GM18508 (cell line): Measurements from ENCODE around the gene OXER1.

Source experiments
- ATAC-seq: cut with Tn5 transposase; IDR thresholded peaks from one replicate; pipeline ENCODE4 v1.9.1; 2021; ENCODE audit warnings: moderate number of reproducible peaks; ENCODE audit not compliant: insufficient read depth, unreplicated experiment

OXER1 gene

DNA sequence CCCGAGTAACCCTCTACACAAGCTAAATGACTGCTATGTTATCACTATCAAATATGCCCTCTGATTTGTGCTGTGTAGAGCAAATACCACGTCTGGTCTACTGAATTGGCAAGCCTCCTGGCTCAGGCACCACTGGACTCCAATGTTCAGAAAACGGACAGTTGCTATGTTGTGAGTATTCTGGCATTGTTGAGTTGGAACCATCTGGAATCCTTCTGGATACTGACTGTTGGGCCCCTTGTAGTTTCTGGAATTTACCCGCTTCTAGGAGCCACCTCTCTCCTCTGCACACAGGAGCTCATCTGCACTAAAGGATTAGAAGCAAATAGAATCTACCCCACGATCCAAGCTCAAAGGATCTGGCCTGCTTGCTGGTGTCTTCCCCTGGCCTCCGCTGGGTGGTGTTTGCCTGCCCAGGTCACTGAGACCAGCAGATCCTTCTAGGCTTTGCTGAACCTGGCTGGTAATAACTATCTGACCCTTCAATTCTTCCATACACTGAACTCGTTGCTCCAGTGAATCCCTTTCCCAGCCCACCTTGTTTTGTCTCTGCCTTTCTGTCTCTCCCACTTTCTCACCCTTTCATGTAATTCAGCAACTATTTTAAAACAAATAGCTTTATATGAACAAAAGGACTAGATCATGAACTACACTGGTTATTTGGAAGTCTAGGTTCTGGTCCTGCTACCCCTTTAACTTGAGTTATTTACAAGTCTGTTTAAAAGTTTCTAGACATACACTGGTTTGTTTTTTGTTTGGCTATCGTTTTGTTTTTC, 30.5 kb upstream of the OXER1 start:
- ATAC-seq, result no peak

DNA sequence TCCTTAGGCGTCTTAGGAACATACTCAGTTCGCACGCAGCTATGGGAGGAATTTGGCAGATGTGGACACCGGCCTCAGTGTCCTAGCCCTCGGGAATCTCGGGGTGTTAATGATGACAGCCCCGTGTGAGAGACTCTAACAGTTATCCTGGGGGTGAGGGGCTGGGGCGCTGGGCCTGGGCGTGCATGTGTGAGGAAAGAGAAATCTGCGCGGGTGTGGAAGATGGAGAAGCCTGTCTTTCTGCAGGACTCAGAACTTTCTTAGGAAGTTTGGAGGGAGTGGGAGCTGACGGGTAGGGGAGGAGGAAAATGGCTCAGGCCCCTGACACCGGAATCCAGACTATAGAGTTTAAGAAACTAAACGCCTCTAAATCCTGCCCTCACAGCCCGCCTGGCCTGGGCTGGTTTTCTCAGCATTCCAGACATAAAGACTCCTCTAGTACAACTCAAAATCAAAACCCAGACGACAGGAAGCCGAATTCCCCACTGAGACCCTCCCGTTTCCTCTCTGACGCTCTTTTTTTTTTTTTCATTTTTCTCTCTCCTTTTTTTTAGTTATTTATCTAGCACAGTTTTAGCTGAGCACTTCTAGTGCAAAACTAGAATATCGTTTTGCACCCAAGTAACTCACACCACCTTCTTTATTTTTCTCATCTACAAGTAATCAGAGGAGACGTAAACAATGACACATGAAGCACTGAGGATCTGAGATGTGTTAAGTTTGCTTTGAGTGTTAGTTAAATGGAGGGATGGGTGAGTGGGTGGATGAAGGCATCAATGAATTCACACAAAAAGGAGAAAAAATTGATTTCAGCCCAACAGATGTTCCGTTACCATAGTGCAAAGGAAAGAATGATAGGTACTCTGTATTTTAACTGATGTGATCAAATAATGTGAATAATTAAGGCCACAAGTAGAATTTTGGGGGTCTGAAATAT, 29.7 kb upstream of the OXER1 start:
- no peak for ATAC-seq

DNA sequence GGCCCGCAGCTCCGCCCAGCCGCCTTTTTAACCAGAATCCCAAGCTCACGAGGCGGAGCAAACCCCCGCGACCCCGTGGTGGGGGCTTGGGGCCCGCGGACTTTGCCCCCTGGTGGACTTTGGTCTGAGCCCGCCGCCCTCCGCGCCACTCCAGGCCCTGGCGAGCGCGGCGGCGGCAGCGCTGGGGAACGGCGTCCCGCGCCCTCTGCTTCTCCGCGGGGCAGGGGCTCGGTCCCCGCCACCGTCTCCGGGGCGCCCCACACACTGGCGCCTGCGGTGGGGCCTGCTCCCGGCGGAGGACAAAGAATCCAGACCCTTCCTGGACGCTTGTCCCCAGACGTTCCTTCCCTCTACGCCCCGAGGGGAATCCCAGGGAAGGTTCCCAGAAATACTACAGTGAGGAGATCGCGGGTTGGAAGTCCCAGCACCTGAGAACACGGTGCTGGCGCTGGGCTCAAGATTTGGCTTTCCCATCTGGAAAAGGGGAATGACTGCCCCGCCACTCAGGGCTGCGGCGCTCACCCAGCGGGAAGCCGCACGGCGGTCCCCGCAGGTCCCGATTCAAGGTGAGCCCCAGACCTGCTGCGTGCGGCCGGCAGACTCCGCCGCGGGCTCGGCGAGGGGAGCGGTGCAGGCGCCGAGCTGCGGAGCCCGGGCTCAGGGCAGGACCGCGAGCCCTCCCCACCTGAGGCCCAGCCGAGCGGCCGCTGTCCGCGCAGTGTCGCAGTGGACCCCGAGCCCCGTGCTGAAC, 28.8 kb upstream of the OXER1 start, which contains the start of gene HAAO:
HAAO (minus strand) TSS at position 1 of the 751 bp plus-strand sequence. CDS start 47 bp downstream, outside the sequence.
- no peak for ATAC-seq

DNA sequence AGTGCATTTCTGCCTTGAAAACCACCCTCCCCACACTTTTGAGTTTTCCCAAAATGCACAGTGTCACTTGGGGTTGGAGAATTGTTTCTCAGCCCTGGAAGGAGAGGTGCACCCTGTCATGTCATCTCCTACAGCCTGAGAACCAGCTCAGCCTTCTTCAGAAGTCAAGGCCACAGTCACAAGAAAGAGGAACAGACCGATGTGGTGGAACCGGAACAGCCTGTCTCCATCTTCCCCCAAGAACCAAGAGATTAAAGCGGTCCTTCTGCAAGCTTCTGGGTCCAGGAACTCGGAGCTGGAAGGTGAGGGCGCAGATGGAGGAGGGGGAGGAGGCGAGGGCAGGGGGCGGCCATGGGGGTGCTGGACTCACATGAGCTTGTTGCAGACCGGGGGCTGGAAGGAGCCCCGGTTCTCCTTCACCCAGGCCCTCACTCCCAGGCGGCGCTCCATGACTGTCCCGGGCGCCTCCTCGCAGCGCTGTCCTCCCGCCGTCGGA, 28.2 kb upstream of the OXER1 start:
- ATAC-seq, result no peak

DNA sequence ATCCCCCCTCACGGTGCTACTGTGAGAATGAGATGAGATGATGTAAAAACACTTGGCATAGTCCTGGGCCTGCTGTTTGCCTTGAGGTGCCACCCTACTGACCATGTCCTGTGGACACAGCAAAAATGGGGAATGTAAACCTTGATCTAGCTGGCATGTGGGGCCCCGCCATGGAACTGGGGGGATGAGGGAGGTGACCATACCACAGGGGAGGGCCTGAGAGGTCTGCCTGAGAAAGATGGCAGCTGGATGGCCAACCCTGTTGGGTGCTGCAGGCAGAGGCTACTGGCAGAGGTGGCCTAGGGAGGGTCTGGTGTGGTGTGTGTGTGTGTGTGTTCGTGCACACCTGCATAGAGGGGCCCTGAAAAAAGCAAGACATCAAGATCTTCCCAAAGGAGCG, 27.7 kb upstream of the OXER1 start:
- no peak for ATAC-seq

DNA sequence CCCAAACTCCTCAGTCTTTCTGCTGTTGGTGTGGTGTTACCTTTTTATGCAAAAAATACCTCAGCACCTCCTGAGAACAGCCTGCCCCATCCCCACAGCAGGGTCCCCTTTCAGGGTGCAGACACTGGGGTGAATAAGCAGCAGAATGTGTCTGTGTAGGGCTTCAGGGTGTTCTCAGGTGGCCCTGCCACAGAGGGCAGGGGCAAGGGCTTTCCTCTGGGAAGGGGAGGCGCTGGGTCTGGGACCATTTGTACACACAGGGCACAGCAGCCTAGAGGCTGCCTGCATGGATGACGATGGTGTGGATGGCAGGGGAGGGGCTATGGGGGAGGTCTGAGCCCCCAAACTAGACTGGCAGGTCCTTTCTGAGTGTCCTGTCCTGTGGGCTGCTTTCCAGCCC, 25.8 kb upstream of the OXER1 start:
- ATAC-seq, result no peak

DNA sequence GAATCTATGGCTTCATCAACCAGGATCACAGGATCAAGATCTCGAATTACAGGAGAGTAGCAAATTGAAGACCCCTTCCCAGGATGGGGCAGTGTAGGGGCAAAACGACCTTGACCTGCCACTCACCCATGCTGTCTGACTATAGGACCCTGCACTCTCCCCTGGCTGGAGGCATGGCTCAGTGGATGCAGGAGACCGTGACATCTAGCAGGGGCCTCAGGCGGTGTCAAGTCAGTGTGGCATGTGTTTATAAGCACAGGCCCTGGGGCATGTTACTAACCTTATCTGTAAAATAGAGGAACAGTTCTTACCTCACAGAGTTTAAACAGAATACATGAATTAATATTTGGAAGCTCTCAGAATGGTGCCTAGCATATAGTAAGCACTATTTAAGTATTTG, 24.9 kb upstream of the OXER1 start:
- no peak for ATAC-seq

DNA sequence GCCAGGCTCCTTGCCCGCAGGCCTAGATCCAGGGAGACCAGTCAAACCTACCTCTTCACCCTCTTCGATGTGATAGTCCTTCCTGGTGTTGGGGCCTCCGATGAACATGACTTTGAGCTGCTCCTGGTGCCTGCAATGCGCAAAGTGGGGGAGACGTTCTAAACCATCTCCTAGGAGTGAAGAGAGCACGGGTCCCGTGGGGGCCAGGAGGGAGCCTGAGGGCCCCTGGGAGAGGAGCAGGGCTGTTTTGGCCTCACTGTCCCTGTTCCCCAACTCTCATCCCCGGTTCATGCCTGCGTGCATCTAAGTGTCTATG, 24.5 kb upstream of the OXER1 start:
- no peak for ATAC-seq

DNA sequence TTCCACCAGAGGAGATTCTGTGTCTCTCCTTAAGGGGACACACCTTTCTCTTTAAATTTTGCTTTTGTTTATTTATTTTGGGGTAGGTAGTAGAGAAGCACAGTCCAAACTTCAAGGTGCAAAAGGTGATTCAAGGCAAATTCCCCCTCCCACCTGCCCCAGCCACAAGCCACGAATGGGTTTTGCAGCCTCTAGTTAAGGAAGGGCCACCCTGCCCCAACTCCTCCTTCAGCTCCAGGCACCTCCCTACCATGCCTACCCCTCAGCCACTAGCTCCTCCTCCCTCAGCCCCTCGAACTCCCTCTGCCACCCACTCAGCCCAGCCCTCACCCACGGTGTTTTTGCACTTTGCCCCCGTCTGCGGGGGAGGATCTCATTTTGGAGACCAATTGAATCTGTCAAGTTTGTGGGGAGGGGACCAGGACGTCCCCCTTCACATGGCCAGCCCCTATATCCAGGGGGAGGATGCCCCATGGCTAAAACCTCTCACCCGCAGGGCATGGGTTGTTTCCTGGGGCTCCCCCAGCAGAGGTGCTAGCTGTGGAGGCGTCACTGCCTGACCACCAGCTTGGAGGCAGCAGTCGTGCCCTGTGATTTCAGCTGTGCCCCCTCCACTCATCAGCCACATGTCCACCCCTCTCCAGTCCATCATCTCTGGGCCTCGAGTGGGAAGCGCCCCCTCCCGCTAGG, 24.0 kb upstream of the OXER1 start:
- no peak for ATAC-seq

DNA sequence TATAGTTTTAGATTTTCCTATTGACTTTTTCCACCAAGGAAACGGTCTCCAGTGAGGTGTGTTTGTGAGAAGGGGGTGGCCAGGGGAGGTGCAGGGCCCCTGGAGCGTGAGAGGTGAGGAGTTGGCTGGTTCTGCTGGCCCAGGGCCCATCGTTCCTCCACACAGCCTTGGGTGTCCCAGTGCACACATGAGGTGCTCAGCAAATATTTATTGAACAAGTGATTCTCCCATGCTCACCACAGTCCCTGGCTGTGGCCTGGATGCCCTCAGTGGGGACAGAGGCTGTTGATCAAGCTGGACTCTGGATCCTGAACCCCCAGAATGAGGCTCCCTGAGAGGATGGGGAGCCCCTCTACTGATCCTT, 23.5 kb upstream of the OXER1 start:
- ATAC-seq, result no peak

DNA sequence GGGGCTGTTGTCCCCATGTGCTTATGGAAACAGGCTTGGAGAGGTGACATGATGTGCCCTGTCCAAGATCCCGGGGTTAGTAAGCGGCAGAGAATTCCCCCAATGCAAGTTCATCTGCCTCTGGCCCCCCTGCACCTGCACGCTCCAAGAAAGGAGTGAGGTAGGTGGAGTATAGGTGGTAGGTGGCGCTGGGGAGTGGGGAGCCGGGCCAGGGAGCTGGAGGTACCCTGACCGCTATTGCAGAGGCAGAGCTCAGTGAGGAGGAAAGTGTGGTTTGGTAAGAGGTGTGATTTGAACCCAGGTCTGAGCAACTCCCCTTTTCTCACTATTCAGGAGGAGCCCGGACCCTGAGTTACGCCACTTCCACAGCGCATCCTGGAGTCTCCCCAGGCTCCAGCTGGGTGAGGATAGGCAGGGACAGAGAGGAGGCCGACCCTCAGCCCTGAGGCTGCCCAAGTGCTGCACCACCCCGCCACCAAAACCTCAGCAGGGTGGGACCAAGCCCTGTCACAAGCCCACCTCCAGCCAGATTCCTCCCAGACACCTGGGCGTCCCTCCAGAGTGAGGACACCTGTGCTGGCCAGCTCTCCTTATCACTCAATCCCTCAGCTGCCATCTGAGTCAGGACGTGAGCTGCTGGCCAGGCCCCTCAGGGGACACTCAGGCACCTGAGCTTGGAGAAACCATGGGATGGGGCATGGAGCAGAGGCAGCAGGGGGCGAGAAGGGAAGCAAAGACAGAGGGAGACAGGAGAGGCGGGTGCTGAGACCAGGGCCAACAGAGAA, 22.8 kb upstream of the OXER1 start:
- ATAC-seq, result no peak

DNA sequence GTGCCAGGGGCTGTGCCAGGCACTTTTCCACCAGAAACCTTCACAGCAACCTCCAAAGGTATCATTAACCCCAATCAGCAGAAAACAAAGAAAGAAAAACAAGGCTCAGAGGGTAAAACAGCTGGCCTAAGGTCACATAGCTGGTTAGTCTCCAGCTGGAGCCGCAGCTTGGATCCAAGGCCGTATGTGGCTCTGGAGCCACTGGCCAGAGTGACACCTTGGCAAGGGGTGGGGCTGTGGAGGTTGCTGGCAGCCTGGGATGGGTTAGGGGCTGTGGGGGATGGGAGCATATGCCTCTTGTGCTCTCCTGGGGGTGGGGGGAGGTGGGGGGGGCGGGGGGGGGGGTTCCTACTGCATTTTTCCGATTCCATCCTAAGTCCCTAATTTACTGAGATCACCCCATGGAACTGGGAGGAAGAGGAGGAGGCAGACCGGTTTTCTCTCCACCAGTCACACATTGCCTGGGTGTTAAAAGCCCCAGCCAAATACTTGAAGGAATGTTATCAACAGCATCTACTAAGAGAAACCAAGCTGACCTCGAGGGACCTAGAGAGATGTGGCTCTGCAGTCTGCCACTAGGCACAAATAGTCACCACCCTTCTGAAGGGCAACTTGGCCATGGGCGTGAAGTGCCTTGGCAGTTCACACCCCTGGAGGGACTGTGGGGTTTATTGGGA, 20.4 kb upstream of the OXER1 start:
- no peak for ATAC-seq

DNA sequence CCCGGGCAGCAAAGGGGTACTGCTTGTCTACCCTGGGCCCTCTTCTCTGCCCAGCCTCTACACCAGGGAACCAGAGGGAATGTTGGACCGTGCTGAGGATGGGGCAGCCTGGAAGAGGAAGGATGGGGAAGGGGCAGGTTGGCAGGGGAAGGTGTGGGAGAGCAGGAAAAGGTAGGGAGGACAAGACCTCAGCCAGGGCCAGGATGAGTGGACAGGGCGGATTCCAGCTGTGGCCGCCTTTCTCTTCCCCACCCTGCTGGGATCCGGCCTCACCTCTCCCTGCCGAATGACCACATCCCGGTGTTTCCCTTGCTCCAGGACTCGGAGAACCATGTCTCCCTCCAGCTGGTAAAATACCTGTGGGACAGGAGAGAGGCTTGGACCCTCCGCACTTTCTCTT, 19.6 kb upstream of the OXER1 start:
- ATAC-seq, result no peak

DNA sequence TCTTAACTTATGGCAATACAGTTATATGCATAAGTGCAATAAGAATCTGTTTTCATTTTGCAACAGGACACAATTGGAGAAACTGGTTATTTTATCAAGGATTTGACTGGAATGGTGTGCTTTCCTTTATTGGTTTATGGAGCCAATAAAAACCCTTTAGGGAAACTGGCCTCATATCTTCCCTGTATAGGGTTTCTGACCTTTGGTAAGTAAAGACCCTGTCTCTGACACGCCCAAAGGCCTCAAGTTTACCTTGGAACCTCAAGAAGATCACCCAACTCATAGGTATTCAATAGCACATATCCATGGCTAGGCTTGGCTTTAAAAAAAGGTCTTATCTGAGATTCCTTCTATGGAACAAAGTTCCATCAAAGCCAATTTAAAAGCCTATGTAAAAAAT, 17.2 kb upstream of the OXER1 start:
- no peak for ATAC-seq

DNA sequence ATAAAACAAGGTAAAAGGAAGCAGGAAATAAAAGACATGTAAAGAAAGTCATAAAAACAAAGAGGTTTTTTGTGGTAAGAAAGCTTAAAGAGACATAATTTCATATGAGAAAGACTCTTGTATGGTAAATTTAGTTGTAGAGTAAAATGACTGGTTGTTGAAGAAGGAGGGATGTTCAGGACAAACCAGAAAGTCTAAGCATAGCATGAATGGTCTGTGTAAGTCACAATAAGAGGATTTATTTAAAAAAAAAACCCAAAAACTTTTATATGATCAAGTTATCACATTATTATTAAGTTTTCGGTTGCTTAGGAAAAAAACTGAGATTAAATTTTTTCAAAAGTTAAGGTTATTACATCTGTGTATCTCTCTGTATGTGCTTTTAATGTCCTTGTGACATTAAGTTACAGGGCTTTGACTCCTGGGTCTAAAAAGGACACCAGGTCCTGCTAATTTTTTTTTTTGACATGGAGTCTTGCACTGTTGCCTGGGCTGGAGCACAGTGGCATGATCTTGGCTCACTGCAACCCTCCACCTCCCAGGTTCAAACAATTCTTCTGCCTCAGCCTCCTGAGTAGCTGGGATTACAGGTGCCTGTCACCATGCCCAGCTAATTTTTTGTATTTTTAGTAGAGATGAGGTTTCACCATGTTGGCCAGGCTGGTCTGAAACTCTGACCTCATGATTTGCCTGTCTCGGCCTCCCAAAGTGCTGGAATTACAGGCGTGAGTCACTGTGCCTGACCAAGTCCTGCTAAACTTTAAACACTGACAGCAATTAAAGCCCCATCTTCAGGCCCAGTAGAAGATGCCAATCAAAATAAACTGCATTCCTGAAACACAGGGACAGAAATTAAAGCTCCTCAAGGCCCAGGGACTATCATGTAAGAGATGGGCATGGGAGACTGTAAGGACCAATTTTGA, 14.2 kb upstream of the OXER1 start:
- ATAC-seq, result no peak

DNA sequence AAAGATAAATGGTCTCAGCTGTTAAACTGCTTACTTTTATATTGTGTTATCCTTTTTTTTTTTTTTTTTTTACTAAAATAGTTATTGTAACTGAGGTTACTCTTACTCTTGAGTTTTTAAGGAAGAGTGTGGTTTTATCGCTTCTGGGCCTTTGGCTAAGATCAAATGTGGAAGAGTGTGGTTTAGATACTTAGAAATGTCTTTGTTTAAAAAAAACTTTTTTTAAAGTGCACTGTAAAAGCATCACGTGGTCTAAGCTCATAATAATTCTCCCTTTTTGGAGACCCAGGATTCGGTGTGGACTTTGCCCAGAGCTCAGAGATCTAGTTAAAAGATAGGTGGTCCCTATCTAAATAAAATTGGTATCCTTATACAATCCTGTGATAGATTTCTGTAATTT, 11.9 kb upstream of the OXER1 start:
- no peak for ATAC-seq

DNA sequence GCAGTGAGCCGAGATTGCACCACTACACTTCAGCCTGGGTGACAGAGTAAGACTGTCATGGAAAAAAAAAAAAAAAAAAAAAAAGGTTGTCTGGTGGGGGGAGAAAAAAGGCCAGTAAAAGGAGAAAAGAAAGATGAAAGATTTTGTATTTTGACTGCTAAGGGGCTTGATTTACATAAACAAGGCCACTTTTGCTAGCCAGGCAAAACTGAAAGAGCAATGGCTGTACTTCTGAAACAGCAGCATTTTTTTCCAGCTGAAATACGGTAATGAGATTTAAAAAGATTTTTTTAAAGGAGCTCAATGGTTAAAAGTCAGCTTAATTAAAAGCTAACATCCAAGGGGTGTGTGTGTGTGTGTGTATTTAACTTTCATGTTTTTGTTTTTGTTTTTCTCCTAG, 11.3 kb upstream of the OXER1 start:
- no peak for ATAC-seq
